Measurements from ENCODE around the gene SARS1.
"Not testable (repeated sequence)": the region's sequence is repeated elsewhere in the genome, so short reads cannot be mapped to it uniquely, and the experiment has no call there.

Gene SARS1

GRCh38 chr1:109283748-109284600 lies 70.3 kb downstream of the SARS1 start:
- Histone ChIP-seq H3K4me3 (ENCODE audit: low read length in 2 of 2) (peak overlapping the region; percentile 85 to 90), H3K36me3 (ENCODE audit: control insufficient read depth in 2 of 2, insufficient read depth in 2 of 2, low read length in 2 of 2) (no peaks in the 10 kb centered on the region), H3K9ac (ENCODE audit: low read depth in 1 of 2, low read length in 2 of 2) (peak overlapping the region; percentile 82 to 83), H3K4me1 (ENCODE audit: control insufficient read depth in 2 of 2, insufficient read depth in 2 of 2, low read length in 2 of 2) (peaks cover 15 to 17% of the 10 kb centered on the region in 2 donors), H3K9me3 (ENCODE audit: control insufficient read depth in 2 of 2, low read length in 2 of 2) (no peaks in the 10 kb centered on the region), H3K27ac (ENCODE audit: low read depth in 2 of 2, low read length in 2 of 2) (peak overlapping the region; percentile 82 to 86), H3K27me3 (ENCODE audit: control insufficient read depth in 2 of 2, insufficient read depth in 2 of 2, low read length in 2 of 2) (no peaks in the 10 kb centered on the region)

- H3K4me3 ChIP-seq (ENCODE audit: low read length in 2 of 2); H3K27ac ChIP-seq (ENCODE audit: low read depth in 2 of 2, low read length in 2 of 2); H3K9ac ChIP-seq (ENCODE audit: low read depth in 1 of 2, low read length in 2 of 2); H3K36me3 ChIP-seq (ENCODE audit: control insufficient read depth in 2 of 2, insufficient read depth in 2 of 2, low read length in 2 of 2); H3K9me3 ChIP-seq (ENCODE audit: control insufficient read depth in 2 of 2, low read length in 2 of 2); H3K27me3 ChIP-seq (ENCODE audit: control insufficient read depth in 2 of 2, insufficient read depth in 2 of 2, low read length in 2 of 2): not testable (repeated sequence)
- peaks cover 15 to 17% of the 10 kb centered on the region in 2 donors for H3K4me1 ChIP-seq (ENCODE audit: control insufficient read depth in 2 of 2, insufficient read depth in 2 of 2, low read length in 2 of 2)
Observed at GRCh38 chr1:109286762-109287161, 73.0 kb downstream of the SARS1 start.

All from mucosa of rectum (tissue), 2 donors.